ENCODE measurements around the gene CTDSPL2.

GRCh38 chr15:44573386-44573785 lies 146.0 kb downstream of the CTDSPL2 start:
- TF ChIP-seq CTCF (conservative IDR thresholded peaks at IDR 0.05), result no peak
- TF ChIP-seq ZFX (IDR thresholded peaks at IDR 0.05), result no peak

Data from C4-2B (cell line).